Suprapubic skin (tissue), 4 donors: ENCODE results near the gene PLA2G6.

Experiments used
- CTCF ChIP-seq, 2 donors: fragments of 200-600 bp in 1 of 2; fragments of 450-650 bp in 1 of 2; sonication (generic) in 1 of 2; IDR thresholded peaks; one replicate each; pipeline ENCODE4 v1.5.1; 2016 to 2019; ENCODE audit warnings: antibody characterized with exemption in 2 of 2, mild to moderate bottlenecking in 1 of 2, moderate library complexity in 1 of 2
- EP300 ChIP-seq: sonication (generic); formaldehyde crosslinking; IDR thresholded peaks from one replicate; pipeline ENCODE4 v1.6.1; 2017; ENCODE audit warnings: antibody characterized with exemption
- POLR2A ChIP-seq, 2 donors: fragments of 450-650 bp; IDR thresholded peaks; one replicate each; pipeline ENCODE4 v1.6.1; 2017; ENCODE audit warnings: antibody characterized with exemption in 2 of 2, mild to moderate bottlenecking in 2 of 2, moderate library complexity in 2 of 2
- POLR2AphosphoS5 ChIP-seq, 3 donors: sonication (generic); formaldehyde crosslinking; IDR thresholded peaks; one replicate each; pipeline ENCODE4 v1.6.1; 2017; ENCODE audit warnings: antibody characterized with exemption in 3 of 3

GRCh38 chr22:38068641-38069371, 112.8 kb downstream of the PLA2G6 start:
- TF ChIP-seq CTCF (IDR thresholded peaks at IDR 0.05): no peak
- no peak for TF ChIP-seq EP300
- no peak for TF ChIP-seq POLR2A (IDR thresholded peaks at IDR 0.05)
- no peak for TF ChIP-seq POLR2AphosphoS5 (IDR thresholded peaks at IDR 0.05)
